Measurements from ENCODE around the gene SPI1.

Gene SPI1

DNA sequence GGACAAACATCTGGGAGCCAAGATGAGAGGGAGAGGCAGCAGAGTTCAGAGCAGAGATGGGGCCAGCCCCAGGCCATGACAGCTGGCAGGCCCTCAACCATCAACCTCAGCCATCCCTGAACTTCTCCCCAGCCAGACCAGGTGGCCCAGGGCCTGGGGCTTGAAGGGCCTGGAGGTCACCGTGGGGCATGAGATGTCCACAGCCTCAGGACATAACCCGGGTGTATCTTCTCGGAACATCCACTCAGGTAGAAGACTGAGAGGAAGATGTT, 17.6 kb upstream of the SPI1 start:
- Histone ChIP-seq H3K27me3 (ENCODE audit: low read depth) (no peaks in the 10 kb centered on the region), H3K9me3 (no peaks in the 10 kb centered on the region), H3K4me1 (peaks cover 6% of the 10 kb centered on the region), H3K36me3 (replicated peaks) (no peaks in the 10 kb centered on the region), H3K4me3 (no peak overlapping the region)
- DNase-seq (ENCODE audit: low spot score in 2 of 2): no peak
- in situ Hi-C loops (cut with MboI; ENCODE audit: low sequenced_read_pairs): no loop called here

- H3K4me1 ChIP-seq: peaks cover 6% of the 10 kb centered on the region
- no peak overlapping the region for H3K4me3 ChIP-seq
- no peaks in the 10 kb centered on the region for H3K9me3 ChIP-seq
- DNase-seq (ENCODE audit: low spot score in 2 of 2): no peak
- no peaks in the 10 kb centered on the region for H3K36me3 ChIP-seq (replicated peaks)
- in situ Hi-C loops (cut with MboI; ENCODE audit: low sequenced_read_pairs): no loop called here
- no peaks in the 10 kb centered on the region for H3K27me3 ChIP-seq (ENCODE audit: low read depth)
These were observed 17.1 kb upstream of the SPI1 start for GRCh38 chr11:47395223-47396048.

GRCh38 chr11:47394322-47395222, 16.2 kb upstream of the SPI1 start:
- Histone ChIP-seq H3K36me3 (replicated peaks) (no peaks in the 10 kb centered on the region), H3K4me1 (peaks cover under 1% of the 10 kb centered on the region), H3K4me3 (no peak overlapping the region), H3K9me3 (no peaks in the 10 kb centered on the region), H3K27me3 (ENCODE audit: low read depth) (no peaks in the 10 kb centered on the region)
- no peak for DNase-seq (ENCODE audit: low spot score in 2 of 2)
- in situ Hi-C loops (cut with MboI; ENCODE audit: low sequenced_read_pairs): no loop called here

GRCh38 chr11:47394050-47394321, 15.6 kb upstream of the SPI1 start:
- no peak for DNase-seq (ENCODE audit: low spot score in 2 of 2)

DNA sequence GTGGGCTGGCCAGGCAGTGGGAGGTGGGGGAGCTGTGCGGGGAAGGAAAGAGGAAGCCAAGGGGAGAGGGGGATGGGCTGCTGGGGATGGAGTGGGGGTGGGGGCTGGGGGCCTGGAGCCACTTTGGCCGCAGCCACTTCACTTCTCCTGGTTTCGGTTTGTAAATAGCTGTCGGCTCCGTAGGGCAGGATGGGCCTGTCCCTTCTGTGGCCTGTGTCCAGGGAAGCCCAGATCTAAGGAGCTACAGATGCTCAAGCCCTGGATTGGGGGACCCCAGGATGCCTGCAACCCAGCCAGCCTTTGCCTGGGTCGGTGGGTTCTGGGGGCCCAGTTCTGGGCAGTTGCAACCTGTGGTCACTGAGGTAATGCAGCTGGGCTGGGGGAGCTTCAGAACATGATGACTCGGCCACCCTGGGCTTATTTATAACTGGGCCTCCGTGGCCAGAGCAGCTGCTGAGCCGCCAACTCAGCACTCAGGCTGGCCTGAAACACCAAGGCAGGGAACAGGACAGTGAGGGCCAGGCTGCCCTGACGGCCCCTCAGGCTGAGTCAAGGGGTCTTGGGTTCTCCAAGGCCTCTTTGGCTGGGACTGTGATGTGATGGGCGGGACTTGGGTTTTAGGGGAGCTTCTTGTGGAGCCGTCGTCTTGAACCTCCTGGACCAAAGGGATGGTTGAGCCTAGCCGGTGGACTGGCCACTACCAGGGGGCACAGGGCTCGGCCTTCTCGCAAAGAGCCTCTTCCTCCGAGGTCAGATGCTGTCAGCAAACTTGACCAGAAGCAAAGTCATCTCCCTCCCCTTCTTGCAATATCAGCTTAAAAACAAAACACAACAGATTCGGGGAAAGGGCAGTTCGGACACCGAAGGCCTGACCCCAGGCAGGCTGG, 15.1 kb upstream of the SPI1 start:
- no peaks in the 10 kb centered on the region for H3K4me1 ChIP-seq
- H3K4me3 ChIP-seq: no peak overlapping the region
- H3K36me3 ChIP-seq (replicated peaks): no peaks in the 10 kb centered on the region
- no peaks in the 10 kb centered on the region for H3K27me3 ChIP-seq (ENCODE audit: low read depth)
- in situ Hi-C loops (cut with MboI; ENCODE audit: low sequenced_read_pairs): no loop called here
- DNase-seq (ENCODE audit: low spot score in 2 of 2): no peak
- H3K9me3 ChIP-seq: no peaks in the 10 kb centered on the region

More at GRCh38 chr11:47394050-47394321, 15.6 kb upstream of the SPI1 start:
- Histone ChIP-seq H3K4me3 (no peak overlapping the region), H3K27me3 (ENCODE audit: low read depth) (no peaks in the 10 kb centered on the region), H3K9me3 (no peaks in the 10 kb centered on the region), H3K36me3 (replicated peaks) (no peaks in the 10 kb centered on the region), H3K4me1 (no peaks in the 10 kb centered on the region)
- in situ Hi-C loops (cut with MboI; ENCODE audit: low sequenced_read_pairs): no loop called here

DNA sequence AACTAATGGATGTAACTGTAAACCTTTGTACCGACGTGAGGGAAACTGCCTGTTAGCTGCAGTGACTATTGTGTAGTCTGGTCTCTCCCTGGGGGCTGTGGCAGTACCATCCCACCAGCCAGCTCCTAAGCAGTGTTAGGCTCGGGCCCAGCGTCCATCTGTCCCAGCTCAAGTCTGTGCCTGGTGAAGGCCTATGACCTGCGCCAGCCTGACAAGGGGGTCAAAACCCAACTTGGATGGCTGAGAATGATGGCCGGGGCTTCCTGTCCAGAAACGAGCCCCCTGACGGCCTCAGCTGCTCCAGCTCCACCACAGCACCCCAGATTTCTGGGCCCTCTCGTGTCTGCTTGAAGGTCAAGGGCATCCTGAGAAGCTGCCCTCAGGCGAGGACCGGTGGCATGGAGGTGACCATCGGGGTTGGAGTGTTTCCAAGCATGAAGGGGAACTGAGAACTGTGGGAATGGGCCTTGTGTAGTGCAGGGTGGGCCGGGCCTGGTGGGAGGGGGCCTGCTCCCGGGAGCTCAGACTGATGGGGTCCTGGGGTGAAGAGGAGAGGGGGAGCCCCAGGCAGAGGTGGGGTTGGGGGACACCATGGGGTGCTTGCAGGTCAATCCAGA, 14.3 kb upstream of the SPI1 start:
- Histone ChIP-seq H3K36me3 (replicated peaks) (no peaks in the 10 kb centered on the region), H3K4me1 (no peaks in the 10 kb centered on the region), H3K27me3 (ENCODE audit: low read depth) (no peaks in the 10 kb centered on the region), H3K9me3 (no peaks in the 10 kb centered on the region), H3K4me3 (no peak overlapping the region)
- DNase-seq (ENCODE audit: low spot score in 2 of 2): no peak
- in situ Hi-C loops (cut with MboI; ENCODE audit: low sequenced_read_pairs): no loop called here

GRCh38 chr11:47391711-47392432, 13.5 kb upstream of the SPI1 start:
- no peak overlapping the region for H3K4me3 ChIP-seq
- H3K9me3 ChIP-seq: no peaks in the 10 kb centered on the region
- H3K27me3 ChIP-seq (ENCODE audit: low read depth): no peaks in the 10 kb centered on the region
- no peaks in the 10 kb centered on the region for H3K4me1 ChIP-seq
- DNase-seq (ENCODE audit: low spot score in 2 of 2): no peak
- H3K36me3 ChIP-seq (replicated peaks): no peaks in the 10 kb centered on the region
- in situ Hi-C loops (cut with MboI; ENCODE audit: low sequenced_read_pairs): no loop called here

DNA sequence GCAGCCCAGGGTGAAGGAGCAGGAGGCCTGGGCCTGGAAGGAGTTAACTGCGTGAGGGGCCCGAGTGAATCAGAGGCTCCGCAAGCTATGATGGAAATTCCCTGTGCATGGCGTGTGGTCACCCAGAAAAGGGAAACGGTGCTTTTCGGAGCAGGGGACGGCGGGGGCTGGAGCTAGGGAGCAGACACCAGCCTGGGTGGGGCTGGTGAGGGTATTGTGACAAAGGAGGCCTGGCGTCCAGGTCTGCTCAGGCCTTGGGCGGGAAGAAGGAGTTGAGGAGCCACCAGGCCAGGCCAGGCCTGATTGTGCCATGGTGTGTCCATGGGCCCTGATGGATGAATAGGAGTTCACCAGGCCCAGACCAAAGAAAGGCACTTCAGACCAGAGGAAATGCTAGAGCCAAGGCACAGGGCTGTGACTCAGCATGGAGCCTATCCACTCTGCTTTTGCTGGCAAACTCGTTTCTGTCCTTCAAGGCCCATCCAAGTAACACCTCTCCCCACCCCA, 12.8 kb upstream of the SPI1 start:
- no peaks in the 10 kb centered on the region for H3K4me1 ChIP-seq
- no peak overlapping the region for H3K4me3 ChIP-seq
- no peaks in the 10 kb centered on the region for H3K36me3 ChIP-seq (replicated peaks)
- no peak for DNase-seq (ENCODE audit: low spot score in 2 of 2)
- H3K27me3 ChIP-seq (ENCODE audit: low read depth): no peaks in the 10 kb centered on the region
- in situ Hi-C loops (cut with MboI; ENCODE audit: low sequenced_read_pairs): no loop called here
- no peaks in the 10 kb centered on the region for H3K9me3 ChIP-seq

DNA sequence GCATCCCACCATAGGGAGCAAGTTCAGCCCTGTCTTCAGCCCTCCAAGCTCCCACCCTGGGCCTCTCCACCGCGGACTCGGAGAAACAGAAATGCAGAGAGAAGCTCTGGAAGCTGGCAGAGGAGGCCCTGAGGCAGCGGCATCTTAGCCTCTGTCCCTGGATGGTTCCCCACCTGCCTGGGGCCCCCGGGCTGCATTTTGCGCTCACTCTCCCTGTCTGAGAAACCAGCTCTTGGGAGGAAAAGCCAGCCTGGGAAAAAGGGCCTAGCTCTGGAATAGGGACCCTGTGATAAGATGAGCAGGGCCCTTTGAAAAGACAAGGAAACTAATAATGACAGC, 12.0 kb upstream of the SPI1 start:
- no peak overlapping the region for H3K4me3 ChIP-seq
- no peaks in the 10 kb centered on the region for H3K4me1 ChIP-seq
- in situ Hi-C loops (cut with MboI; ENCODE audit: low sequenced_read_pairs): no loop called here
- H3K36me3 ChIP-seq (replicated peaks): no peaks in the 10 kb centered on the region
- no peaks in the 10 kb centered on the region for H3K9me3 ChIP-seq
- H3K27me3 ChIP-seq (ENCODE audit: low read depth): no peaks in the 10 kb centered on the region
- no peak for DNase-seq (ENCODE audit: low spot score in 2 of 2)

DNA sequence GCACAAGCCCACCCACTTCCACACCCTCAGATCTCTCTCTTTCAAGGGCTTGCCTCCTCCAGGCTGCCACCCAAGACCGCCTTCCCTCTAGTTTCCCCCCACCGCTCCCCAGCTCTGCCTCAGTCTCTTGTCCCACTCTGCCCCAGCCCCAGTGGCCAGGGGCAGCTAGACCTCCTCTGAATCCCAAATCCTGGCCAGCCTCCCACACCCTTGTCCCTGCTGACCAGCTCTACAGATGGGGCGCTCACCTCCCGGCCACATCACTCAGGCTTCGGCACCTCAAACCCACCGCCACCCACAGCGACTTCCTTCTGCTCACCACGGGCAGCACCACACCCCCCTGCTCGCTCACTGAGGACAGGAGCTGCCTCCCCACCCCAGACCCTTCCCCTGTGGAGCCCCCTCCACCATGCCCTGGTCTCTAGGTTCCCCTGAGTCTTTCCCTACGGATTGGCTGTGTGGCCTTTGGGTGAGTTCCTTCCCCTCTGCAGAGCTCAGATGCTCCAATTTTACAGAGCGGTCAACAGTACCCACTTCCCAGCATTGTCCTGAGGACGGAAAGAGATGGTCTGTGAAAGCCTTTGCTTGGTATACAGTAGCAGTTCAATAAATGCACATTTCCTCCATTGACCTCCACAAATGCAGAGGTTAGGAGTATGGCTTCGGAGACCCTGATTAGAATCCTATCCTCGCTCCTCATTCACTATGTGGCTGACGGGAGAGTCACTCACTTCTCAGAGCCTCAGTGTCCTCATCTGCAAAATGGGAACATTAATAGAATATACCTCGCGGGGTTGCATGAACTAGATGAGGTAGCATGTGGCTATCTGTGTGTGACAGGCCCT, 11.5 kb upstream of the SPI1 start:
- Histone ChIP-seq H3K4me3 (no peak overlapping the region), H3K27me3 (ENCODE audit: low read depth) (no peaks in the 10 kb centered on the region), H3K9me3 (no peaks in the 10 kb centered on the region), H3K36me3 (replicated peaks) (no peaks in the 10 kb centered on the region), H3K4me1 (no peaks in the 10 kb centered on the region)
- DNase-seq (ENCODE audit: low spot score in 2 of 2): no peak
- in situ Hi-C loops (cut with MboI; ENCODE audit: low sequenced_read_pairs): no loop called here

- DNase-seq (ENCODE audit: low spot score in 2 of 2): no peak
- Histone ChIP-seq H3K4me3 (no peak overlapping the region), H3K4me1 (no peaks in the 10 kb centered on the region), H3K9me3 (peaks cover 2% of the 10 kb centered on the region; the same call in 1 of the 2 replicates), H3K36me3 (replicated peaks) (no peaks in the 10 kb centered on the region), H3K27me3 (ENCODE audit: low read depth) (no peaks in the 10 kb centered on the region)
- in situ Hi-C loops (cut with MboI; ENCODE audit: low sequenced_read_pairs): no loop called here
These were observed 10.6 kb upstream of the SPI1 start for GRCh38 chr11:47388697-47389576.

All from HAP-1 (cell line).